Subcutaneous preadipocyte (primary cell): ENCODE measurements around the gene NCOA3. TPM values are rescaled to one million over a fixed set of nuclear protein-coding genes. Genes with fewer than 3 reads are reported as not detected.

ENCODE experiments used
- small RNA-seq: library from RNA; depleted of rRNA; stranded (forward); fragments of <200 nt; gene quantifications from one replicate; pipeline ENCODE3, GENCODE V24; 2012
- total RNA-seq: library from RNA; depleted of rRNA; stranded (reverse); fragments of >200 nt; gene quantifications from 2 replicates; pipeline ENCODE4 v1.2.3, GENCODE V29; 2012

NCOA3 gene
- 54.4 and 92.5 TPM in 2 replicates for total RNA-seq

GRCh38 chr20:47501482-47502270 lies at the start of gene NCOA3:
NCOA3 (plus strand) TSS chr20:47501887; CDS start chr20:47622248, 120,361 bp downstream.

Small RNA genes lying within 50 kb of the gene (small RNA-seq; reads per million reads assigned to genes)
- gene RNU6-497P (not detected), gene RNU6-563P (not detected)

Other genes with a start within 250 kb of the NCOA3 start
- gene ZMYND8, start 145.2 kb upstream of the NCOA3 start, total RNA-seq = 39.7 and 66.1 TPM in 2 replicates